HCT116 (cell line): ENCODE results near the gene ATP8A2. TPM values are rescaled to one million over a fixed set of nuclear protein-coding genes. Genes with fewer than 3 reads are reported as not detected.

Source experiments
- ATAC-seq: fragments of 200-7000 bp; cut with Tn5 transposase; 2 replicates; pipeline ENCODE4 v1.9.1; 2020; ENCODE audit warnings: mild to moderate bottlenecking, moderate library complexity
- BruUV-seq: library from RNA; stranded (reverse); fragments of 400-500 nt; replicated peaks from 2 replicates; lab custom pipeline; 2021; lab: Mats Ljungman, UMichigan
- CTCF ChIA-PET: fragments of 300-600 bp; sonication (Branson Sonifier 250); formaldehyde crosslinking; loops from one replicate; lab custom pipeline; 2021; ENCODE audit warnings: antibody characterized with exemption; lab: Charles Lee
- POLR2A ChIA-PET: fragments of 300-600, 350-600 bp; sonication (Branson Sonifier 250); formaldehyde crosslinking; loops from one replicate; lab custom pipeline; 2021; ENCODE audit warnings: antibody characterized with exemption; lab: Charles Lee
- RAD21 ChIA-PET, 2 experiments: fragments of 300-600 bp; sonication (Branson Sonifier 250); formaldehyde crosslinking; loops; one replicate each; lab custom pipeline; 2023; ENCODE audit warnings: low total read pairs in 2 of 2; ENCODE audit not compliant: uncharacterized antibody in 2 of 2, unreplicated experiment in 2 of 2, low non-redundant PET in 1 of 2; lab: Charles Lee
- DNase-seq: peaks from one replicate; pipeline ENCODE4 v3.0.0-alpha.2; 2010; ENCODE audit warnings: low read depth, low spot score
- H2AFZ ChIP-seq: fragments of 200-600 bp; shearing (Covaris generic), sonication (generic); 2 replicates; pipeline ENCODE4 v1.6.1; 2017; ENCODE audit warnings: low read depth, mixed run types, mixed read lengths, antibody characterized with exemption, low read length; ENCODE audit not compliant: poor library complexity, severe bottlenecking
- H3K27ac ChIP-seq: 2 replicates; pipeline ENCODE4 v1.5.1; 2012; ENCODE audit warnings: low read depth, low read length
- H3K27me3 ChIP-seq: fragments of 200-600 bp; sonication (generic); 2 replicates; pipeline ENCODE4 v1.6.1; 2016; ENCODE audit warnings: mixed run types, low read length, mixed read lengths; ENCODE audit not compliant: insufficient read depth
- H3K36me3 ChIP-seq, 2 experiments: fragments of 200-500 bp in 1 of 2; fragments of 200-600 bp in 1 of 2; sonication (Bioruptor generic) in 1 of 2; sonication (generic) in 1 of 2; 2 replicates each; pipeline versions ENCODE4 v1.5.1 to v1.6.1; 2014 to 2016; ENCODE audit warnings: low read length in 2 of 2, inconsistent platforms in 1 of 2, mixed read lengths in 1 of 2, mixed run types in 1 of 2; ENCODE audit not compliant: insufficient read depth in 2 of 2, control insufficient read depth in 1 of 2
- H3K4me1 ChIP-seq, 2 experiments: fragments of 200-600 bp in 1 of 2; sonication (generic) in 1 of 2; 2 replicates each; pipeline versions ENCODE4 v1.5.1 to v1.6.1; 2012 to 2017; ENCODE audit warnings: low read length in 2 of 2, inconsistent platforms in 1 of 2, mild to moderate bottlenecking in 1 of 2, mixed read lengths in 1 of 2, mixed run types in 1 of 2, moderate library complexity in 1 of 2; ENCODE audit not compliant: insufficient read depth in 2 of 2, control insufficient read depth in 1 of 2
- H3K4me2 ChIP-seq: fragments of 200-600 bp; sonication (generic); 2 replicates; pipeline ENCODE4 v1.6.1; 2017; ENCODE audit warnings: mixed run types, low read length, mixed read lengths
- H3K4me3 ChIP-seq, 2 experiments: fragments of 200-600 bp in 1 of 2; sonication (generic) in 1 of 2; replicated peaks in 1 of 2; 2 replicates each; pipeline ENCODE4 v1.5.1; 2011 to 2016; ENCODE audit warnings: low read length in 2 of 2, control low read depth in 1 of 2, low read depth in 1 of 2, mild to moderate bottlenecking in 1 of 2, mixed read lengths in 1 of 2, mixed run types in 1 of 2
- H3K79me2 ChIP-seq: fragments of 200-600 bp; sonication (generic); 2 replicates; pipeline ENCODE4 v1.6.1; 2017; ENCODE audit warnings: mild to moderate bottlenecking, mixed run types, low read length, moderate library complexity, mixed read lengths; ENCODE audit not compliant: insufficient read depth
- H3K9ac ChIP-seq: fragments of 200-600 bp; sonication (generic); 2 replicates; pipeline ENCODE4 v1.6.1; 2016; ENCODE audit warnings: low read length, mixed read lengths
- H3K9me2 ChIP-seq: fragments of 200-600 bp; sonication (generic), shearing (Covaris generic); 2 replicates; pipeline ENCODE4 v1.6.1; 2017; ENCODE audit warnings: mixed run types, mild to moderate bottlenecking, moderate library complexity; ENCODE audit not compliant: insufficient read depth
- H3K9me3 ChIP-seq, 2 experiments: fragments of 200-500 bp in 1 of 2; fragments of 200-600 bp in 1 of 2; sonication (Bioruptor generic) in 1 of 2; sonication (generic) in 1 of 2; 2 replicates each; pipeline ENCODE4 v1.6.1; 2014 to 2017; ENCODE audit warnings: low read length in 2 of 2, mixed read lengths in 2 of 2, inconsistent platforms in 1 of 2, low read depth in 1 of 2, mild to moderate bottlenecking in 1 of 2, mixed run types in 1 of 2, moderate library complexity in 1 of 2; ENCODE audit not compliant: control insufficient read depth in 1 of 2, insufficient read depth in 1 of 2
- H4K20me1 ChIP-seq: fragments of 200-600 bp; sonication (generic), shearing (Covaris generic); 2 replicates; pipeline ENCODE4 v1.6.1; 2017; ENCODE audit warnings: mixed run types, mild to moderate bottlenecking, moderate library complexity; ENCODE audit not compliant: insufficient read depth
- ATF3 ChIP-seq: IDR thresholded peaks from 2 replicates; pipeline ENCODE4 v1.6.1; 2012
- CBX3 ChIP-seq: IDR thresholded peaks from 2 replicates; pipeline ENCODE4 v1.6.1; 2012; ENCODE audit warnings: low read depth
- CTCF ChIP-seq, 3 experiments: fragments of 200-600 bp in 1 of 3; sonication (generic) in 1 of 3; IDR thresholded peaks in 2 of 3; conservative IDR thresholded peaks in 1 of 3; 2 replicates each; pipeline ENCODE4 v1.5.1; 2012 to 2017; ENCODE audit warnings: low read depth in 2 of 3, low read length in 2 of 3, antibody characterized with exemption in 1 of 3, borderline replicate concordance in 1 of 3, control low read depth in 1 of 3, mild to moderate bottlenecking in 1 of 3, mixed read lengths in 1 of 3, mixed run types in 1 of 3, moderate library complexity in 1 of 3; ENCODE audit not compliant: insufficient read depth in 1 of 3
- EZH2 ChIP-seq: fragments of 200-600 bp; sonication (generic); IDR thresholded peaks from 2 replicates; pipeline ENCODE4 v1.6.1; 2017; ENCODE audit warnings: antibody characterized with exemption, mixed run types
- EZH2phosphoT487 ChIP-seq: fragments of 200-600 bp; IDR thresholded peaks from 2 replicates; pipeline ENCODE4 v1.6.1; 2018; ENCODE audit warnings: antibody characterized with exemption, borderline replicate concordance
- JUND ChIP-seq: IDR thresholded peaks from 2 replicates; pipeline ENCODE4 v1.6.1; 2012
- MAX ChIP-seq: IDR thresholded peaks from 2 replicates; pipeline ENCODE4 v1.6.1; 2012
- POLR2A ChIP-seq: IDR thresholded peaks from 2 replicates; pipeline ENCODE4 v1.7.0; 2011; ENCODE audit warnings: borderline replicate concordance; ENCODE audit not compliant: insufficient read depth, insufficient read length; ENCODE audit errors: extremely low read depth
- POLR2AphosphoS5 ChIP-seq: IDR thresholded peaks from 2 replicates; pipeline ENCODE4 v1.6.1; 2011; ENCODE audit warnings: mild to moderate bottlenecking, low read depth, low read length, moderate library complexity
- RAD21 ChIP-seq: IDR thresholded peaks from 2 replicates; pipeline ENCODE4 v1.6.1; 2012; ENCODE audit warnings: low read depth, mild to moderate bottlenecking
- REST ChIP-seq: IDR thresholded peaks from 2 replicates; pipeline ENCODE4 v1.6.1; 2012; ENCODE audit warnings: low read depth
- SIN3A ChIP-seq: IDR thresholded peaks from 2 replicates; pipeline ENCODE4 v1.6.1; 2012; ENCODE audit warnings: low read depth
- SP1 ChIP-seq: IDR thresholded peaks from 2 replicates; pipeline ENCODE4 v1.6.1; 2012; ENCODE audit warnings: low read depth
- SRF ChIP-seq: IDR thresholded peaks from 2 replicates; pipeline ENCODE4 v1.6.1; 2012; ENCODE audit warnings: low read depth
- TCF7L2 ChIP-seq: IDR thresholded peaks from 2 replicates; pipeline ENCODE4 v1.7.0; 2011; ENCODE audit warnings: borderline replicate concordance, inconsistent platforms; ENCODE audit not compliant: insufficient read depth, insufficient read length; ENCODE audit errors: extremely low read depth
- YY1 ChIP-seq: IDR thresholded peaks from 2 replicates; pipeline ENCODE4 v1.6.1; 2011; ENCODE audit warnings: low read length, low read depth, moderate library complexity, mild to moderate bottlenecking; ENCODE audit not compliant: insufficient replicate concordance; ENCODE audit errors: extremely low read depth
- ZBTB33 ChIP-seq: IDR thresholded peaks from 2 replicates; pipeline ENCODE4 v1.6.1; 2011; ENCODE audit warnings: mild to moderate bottlenecking, low read length, moderate library complexity; ENCODE audit not compliant: insufficient replicate concordance; ENCODE audit errors: extremely low read depth
- ZFX ChIP-seq: fragments of 450-650 bp; IDR thresholded peaks from 2 replicates; pipeline ENCODE4 v1.6.1; 2017
- ZNF274 ChIP-seq: fragments of 200-500 bp; sonication (Bioruptor generic); IDR thresholded peaks from 2 replicates; pipeline ENCODE4 v1.6.1; 2014; ENCODE audit warnings: mild to moderate bottlenecking, low read depth, low read length, inconsistent platforms
- intact Hi-C: fragments of 100-400 bp; cut with micrococcal nuclease; formaldehyde crosslinking; loops from 2 replicates; pipeline ENCODE4 v1.10.0; 2022
- total RNA-seq: library from RNA; stranded (reverse); gene quantifications from one replicate; pipeline ENCODE4 v1.2.1, GENCODE V29; 2021; ENCODE audit not compliant: unreplicated experiment

ATP8A2 gene
- total RNA-seq, 1 experiment from 2014 or later: not detected

- no peak overlapping the region for H3K27ac ChIP-seq
- no peaks in the 10 kb centered on the region for H3K4me1 ChIP-seq
- H3K9ac ChIP-seq: no peak overlapping the region
- H3K9me3 ChIP-seq: no peaks in the 10 kb centered on the region
- no peaks in the 10 kb centered on the region for H4K20me1 ChIP-seq
- H3K4me3 ChIP-seq: no peak overlapping the region
- no peak for TF ChIP-seq JUND
- no peak for TF ChIP-seq POLR2A
- TF ChIP-seq EZH2: no peak
- TF ChIP-seq SP1: no peak
- no peak for TF ChIP-seq REST
- no peak for TF ChIP-seq MAX
- no peak for TF ChIP-seq ZNF274
- no peak for TF ChIP-seq YY1
- no peak for TF ChIP-seq ZFX
- no peak for TF ChIP-seq CBX3
- no peak for TF ChIP-seq ZBTB33
- no peak for TF ChIP-seq RAD21
- no peak for TF ChIP-seq ATF3
- TF ChIP-seq TCF7L2: no peak
- TF ChIP-seq SRF: no peak
- TF ChIP-seq EZH2phosphoT487: no peak
- no peak for TF ChIP-seq SIN3A
- no peak for TF ChIP-seq POLR2AphosphoS5
- no peak for TF ChIP-seq CTCF (IDR thresholded peaks at IDR 0.05 in 2 of 3, conservative IDR thresholded peaks at IDR 0.05 in 1 of 3; ENCODE audit: borderline replicate concordance in 1 of 3, insufficient read depth in 1 of 3, low read depth in 2 of 3, low read length in 2 of 3)
- ChIA-PET POLR2A (no interaction called here), CTCF (no interaction called here), RAD21 (no interaction called here)
- no peaks in the 10 kb centered on the region for H3K36me3 ChIP-seq
- peaks cover 32% of the 10 kb centered on the region for H3K27me3 ChIP-seq
- DNase-seq (no peak), ATAC-seq (no peak)
- no peak overlapping the region for H2AFZ ChIP-seq
- no TSS peak for BruUV-seq
- intact Hi-C loops: no loop called here
- H3K9me2 ChIP-seq: no peaks in the 10 kb centered on the region
- H3K79me2 ChIP-seq: no peaks in the 10 kb centered on the region
- no peak overlapping the region for H3K4me2 ChIP-seq
Measured at GRCh38 chr13:25777509-25777908, 405.7 kb downstream of the ATP8A2 start.
